ENCODE measurements around the gene NTM.

- TF ChIP-seq EZH2 (IDR thresholded peaks at IDR 0.05; ENCODE audit: borderline replicate concordance, low read depth, low read length, poor library complexity, severe bottlenecking) (no peak), CTCF (conservative IDR thresholded peaks at IDR 0.05; ENCODE audit: low read depth, low read length) (no peak)
Measured at GRCh38 chr11:131514062-131514461, 143.6 kb downstream of the NTM start.
